K562 (cell line): ENCODE data around the gene DTNB. TPM values are rescaled to one million over a fixed set of nuclear protein-coding genes. Genes with fewer than 3 reads are reported as not detected.

Source experiments
- CEBPZ ChIP-seq: fragments of 150-350 bp; IDR thresholded peaks from 2 replicates; pipeline ENCODE4 v1.6.1; 2014; ENCODE audit warnings: low read depth, mild to moderate bottlenecking, low read length, borderline replicate concordance
- CLOCK ChIP-seq: fragments of 250-450 bp; sonication (Bioruptor Pico); IDR thresholded peaks from 2 replicates; pipeline ENCODE4 v1.4.0; 2020; ENCODE audit warnings: mild to moderate bottlenecking, moderate library complexity, borderline replicate concordance
- KDM2B ChIP-seq: fragments of 250-450 bp; sonication (Bioruptor Pico); IDR thresholded peaks from 2 replicates; pipeline ENCODE4 v1.8.0; 2021; ENCODE audit warnings: mild to moderate bottlenecking, moderate library complexity
- NR4A1 ChIP-seq, 2 experiments: fragments of 250-450 bp in 1 of 2; fragments of 450-650 bp in 1 of 2; sonication (Bioruptor Pico) in 1 of 2; IDR thresholded peaks; 2 replicates each; pipeline versions ENCODE4 v1.4.0 to v1.6.1; 2016 to 2020; ENCODE audit warnings: mild to moderate bottlenecking in 2 of 2, missing compliant biosample characterization in 1 of 2, missing genetic modification characterization in 1 of 2, moderate library complexity in 1 of 2
- ZBTB5 ChIP-seq: fragments of 450-650 bp; IDR thresholded peaks from 2 replicates; pipeline ENCODE4 v1.6.1; 2017; ENCODE audit warnings: antibody characterized with exemption
- ZC3H4 ChIP-seq: sonication (generic); formaldehyde crosslinking; IDR thresholded peaks from 2 replicates; pipeline ENCODE4 v1.9.0; 2021; ENCODE audit warnings: missing genetic modification reagents, borderline replicate concordance
- ZNF639 ChIP-seq, 2 experiments: fragments of 200-800 bp in 1 of 2; sonication (Bioruptor generic) in 1 of 2; sonication (generic) in 1 of 2; formaldehyde crosslinking in 1 of 2; IDR thresholded peaks in 1 of 2; conservative IDR thresholded peaks in 1 of 2; 2 replicates each; pipeline versions ENCODE4 v1.5.0 to v1.6.1; 2016 to 2020; ENCODE audit warnings: missing compliant biosample characterization in 1 of 2, missing genetic modification characterization in 1 of 2, missing genetic modification reagents in 1 of 2
- polyA plus RNA-seq, 8 experiments: library from polyadenylated mRNA; depleted of rRNA in 4 of 8; stranded (reverse) in 5 of 8; unstranded in 3 of 8; fragments of >200 nt; fragmentation: Nextera tagmentation in 2 of 8; fragmentation: Illumina TruSeq in 1 of 8; extraction: Ambion mirVana in 2 of 8; extraction: Trizol in 1 of 8; gene quantifications; 2 replicates each; pipeline versions ENCODE4 v1.2.1 to v1.2.3, GENCODE V29; 2011 to 2014; ENCODE audit warnings: inconsistent platforms in 1 of 8, missing spikeins in 1 of 8
- total RNA-seq, 7 experiments: library from RNA; depleted of rRNA in 6 of 7; stranded (reverse); fragments of >200 nt in 6 of 7; fragmentation: Illumina TruSeq in 2 of 7; extraction: Trizol in 2 of 7; gene quantifications; 2 replicates each; pipeline versions ENCODE4 v1.2.1 to v1.2.3, GENCODE V29; 2011 to 2021; ENCODE audit warnings: low replicate concordance in 1 of 7

Gene DTNB
- total and polyA plus RNA-seq, 9 of the 15 experiments (the other 6 are each of a cell fraction or from before 2014, with no cell fraction given): 0.18 to 2.0 (median 0.77) TPM; not detected in 2

GRCh38 chr2:25437881-25438662 lies 235.3 kb downstream of the DTNB start (continued):
- TF ChIP-seq CEBPZ (no peak), KDM2B (CRISPR knock-in tag) (no peak), ZC3H4 (CRISPR knock-in tag) (no peak), CLOCK (CRISPR knock-in tag) (no peak), ZNF639 (CRISPR knock-in tag; conservative IDR thresholded peaks at IDR 0.05 in 1 of 2, IDR thresholded peaks at IDR 0.05 in 1 of 2) (no peak), ZBTB5 (no peak), NR4A1 (CRISPR knock-in tag; IDR thresholded peaks at IDR 0.05) (no peak), NR4A1 (tag; IDR thresholded peaks at IDR 0.05) (no peak)
